HG03135 (cell line): ENCODE results near the gene BRD4.
"Not testable (repeated sequence)": the region's sequence is repeated elsewhere in the genome, so short reads cannot be mapped to it uniquely, and the experiment has no call there.

ENCODE experiments used
- ATAC-seq: cut with Tn5 transposase; IDR thresholded peaks from one replicate; pipeline ENCODE4 v1.9.1; 2021; ENCODE audit warnings: mild to moderate bottlenecking, moderate library complexity; ENCODE audit not compliant: unreplicated experiment

BRD4 gene

DNA sequence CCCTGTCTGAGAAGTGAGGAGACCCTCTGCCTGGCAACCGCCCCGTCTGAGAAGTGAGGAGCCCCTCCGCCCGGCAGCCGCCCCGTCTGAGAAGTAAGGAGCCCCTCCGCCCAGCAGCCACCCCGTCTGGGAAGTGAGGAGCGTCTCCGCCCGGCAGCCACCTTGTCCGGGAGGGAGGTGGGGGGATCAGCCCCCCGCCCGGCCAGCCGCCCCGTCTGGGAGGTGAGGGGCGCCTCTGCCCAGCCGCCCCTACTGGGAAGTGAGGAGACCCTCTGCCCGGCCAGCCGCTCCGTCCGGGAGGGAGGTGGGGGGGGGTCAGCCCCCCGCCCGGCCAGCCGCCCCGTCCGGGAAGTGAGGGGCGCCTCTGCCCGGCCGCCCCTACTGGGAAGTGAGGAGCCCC, 30.7 kb upstream of the BRD4 start:
- not testable (repeated sequence) for ATAC-seq

DNA sequence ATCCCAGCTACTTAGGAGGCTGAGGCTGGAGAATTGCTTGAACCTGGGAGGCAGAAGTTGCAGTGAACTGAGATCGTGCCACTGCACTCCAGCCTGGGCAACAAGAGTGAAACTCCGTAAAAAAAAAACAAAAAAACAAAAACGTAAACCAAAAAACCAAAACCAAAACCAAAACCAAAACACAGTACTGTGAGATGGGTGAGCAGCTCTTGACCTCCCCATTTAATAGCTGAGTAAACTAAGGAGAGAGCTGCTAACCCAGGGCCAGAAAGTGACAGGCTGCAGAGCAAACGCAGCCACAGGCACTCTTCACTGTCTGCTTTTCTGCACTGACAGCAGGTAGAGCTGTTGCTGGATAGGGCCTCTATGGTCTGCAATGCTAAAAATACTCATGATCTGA, 27.7 kb upstream of the BRD4 start:
- not testable (repeated sequence) for ATAC-seq

DNA sequence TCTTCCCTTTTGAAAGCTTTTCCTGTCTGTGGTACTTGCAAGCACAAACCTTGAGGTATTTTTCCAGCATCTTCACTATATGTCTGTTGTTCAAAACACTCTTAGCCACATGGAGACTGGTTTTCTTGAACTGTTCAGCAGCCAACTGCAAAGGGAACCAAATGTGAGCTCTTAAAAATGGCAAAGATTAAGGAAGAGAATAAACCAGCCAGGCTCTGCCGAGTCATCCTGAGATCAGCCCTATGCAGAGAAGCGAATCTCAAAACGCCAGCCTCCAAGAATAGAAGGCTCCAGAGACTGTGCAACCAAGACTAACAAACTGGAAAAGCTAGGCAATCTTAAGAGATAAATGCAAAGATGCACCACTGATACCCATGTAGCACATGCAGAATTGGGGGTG, 26.6 kb upstream of the BRD4 start:
- ATAC-seq = no peak

DNA sequence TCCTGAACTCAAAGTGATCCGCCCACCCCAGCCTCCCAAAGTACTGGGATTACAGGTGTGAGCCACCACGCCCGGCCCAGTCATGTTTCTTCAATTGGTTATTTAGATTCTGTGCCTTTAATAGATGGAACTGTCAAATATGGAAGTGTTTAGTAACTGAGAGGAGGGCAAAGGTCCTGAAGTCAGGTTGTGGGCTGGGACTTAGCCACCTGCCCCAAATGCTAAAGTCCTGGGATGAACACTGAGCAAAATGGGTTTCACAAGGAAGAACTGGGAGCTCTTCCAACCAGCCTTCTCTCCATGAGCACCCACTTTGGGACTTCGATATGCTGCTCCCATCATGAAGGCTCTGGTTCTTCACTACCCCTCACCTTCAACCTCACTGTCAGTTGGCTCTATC, 25.6 kb upstream of the BRD4 start:
- no peak for ATAC-seq

DNA sequence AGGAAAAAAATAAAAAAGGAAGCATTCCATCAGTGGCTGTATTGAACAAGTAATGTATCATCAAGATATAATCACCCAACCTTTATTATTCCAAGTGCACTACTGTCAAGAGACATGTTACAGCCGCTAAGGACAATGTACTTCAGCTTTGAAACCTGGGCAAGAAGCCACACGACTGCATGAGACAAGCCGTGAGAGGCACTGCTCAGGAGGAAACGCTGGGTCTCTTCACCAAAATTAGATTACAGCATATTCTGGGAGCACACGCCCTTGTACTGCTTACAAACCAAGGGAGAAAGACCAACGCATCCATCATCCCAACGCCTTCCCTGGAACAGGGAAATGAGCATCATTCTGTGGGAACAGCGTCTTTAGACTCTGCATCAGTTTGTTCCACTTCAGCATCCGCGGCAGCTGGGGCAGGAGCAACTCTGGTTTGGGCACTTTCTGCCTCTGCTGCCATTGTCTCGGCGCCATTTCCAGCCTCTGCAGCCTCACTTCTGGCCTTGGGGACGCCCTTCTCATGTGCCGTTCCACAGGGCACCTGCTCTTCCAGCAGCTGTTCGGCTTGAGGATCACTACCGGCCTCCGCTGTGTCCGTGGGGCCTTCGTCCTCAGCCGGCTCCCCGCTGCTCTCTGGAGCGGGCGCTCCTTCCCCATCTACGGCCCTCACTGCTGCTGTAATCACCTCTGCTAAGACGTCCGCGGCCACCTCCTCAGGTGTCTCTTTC, 22.4 kb upstream of the BRD4 start:
- no peak for ATAC-seq

DNA sequence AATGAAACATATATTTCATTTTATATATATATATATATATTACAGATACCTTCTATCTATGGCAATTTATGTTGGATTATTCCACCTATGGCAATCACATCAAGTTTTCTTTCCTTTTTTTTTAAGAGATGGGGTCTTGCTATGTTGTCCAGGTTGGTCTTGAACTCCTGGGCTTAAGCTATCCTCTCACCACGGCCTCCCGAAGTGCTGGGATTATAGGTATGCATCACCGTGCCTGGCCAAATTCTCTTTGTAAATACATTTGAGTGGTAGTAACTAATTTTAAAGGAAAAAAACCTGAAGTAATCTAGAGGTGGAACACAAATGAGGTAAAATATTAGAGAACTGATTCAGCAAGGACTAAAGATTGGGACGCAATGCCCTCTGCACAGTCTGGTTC, 21.6 kb upstream of the BRD4 start:
- no peak for ATAC-seq

DNA sequence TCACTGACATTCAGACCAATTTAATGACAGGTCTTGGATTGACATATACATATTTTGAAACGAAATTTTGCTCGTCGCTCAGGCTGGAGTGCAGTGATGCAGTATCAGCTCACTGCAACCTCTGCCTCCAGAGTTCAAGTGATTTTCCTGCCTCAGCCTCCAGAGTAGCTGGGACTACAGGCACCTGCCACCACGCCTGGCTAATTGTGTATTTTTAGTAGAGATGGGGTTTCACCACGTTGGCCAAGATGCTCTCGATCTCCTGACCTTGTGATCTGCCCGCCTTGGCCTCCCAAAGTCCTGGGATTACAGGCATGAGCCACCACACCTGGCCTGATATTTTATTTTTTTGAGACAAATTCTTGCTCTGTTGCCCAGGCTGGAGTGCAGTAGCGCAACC, 20.2 kb upstream of the BRD4 start:
- ATAC-seq = not testable (repeated sequence)

DNA sequence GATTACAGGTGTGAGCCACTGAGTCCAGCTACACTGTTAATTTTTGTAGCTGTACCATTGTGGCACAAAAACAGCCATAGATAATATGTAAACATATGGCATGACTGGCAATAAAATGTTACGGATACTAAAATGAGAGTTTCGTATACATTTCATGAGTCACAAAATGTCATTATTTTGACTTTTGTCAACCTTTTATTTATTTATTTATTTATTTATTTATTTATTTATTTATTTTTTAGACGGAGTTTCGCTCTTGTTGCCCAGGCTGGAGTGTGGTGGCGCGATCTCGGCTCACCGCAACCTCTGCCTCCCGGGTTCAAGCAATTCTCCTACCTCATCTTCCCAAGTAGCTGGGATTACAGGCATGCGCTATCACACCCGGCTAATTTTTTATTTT, 9.0 kb upstream of the BRD4 start:
- ATAC-seq = not testable (repeated sequence)

DNA sequence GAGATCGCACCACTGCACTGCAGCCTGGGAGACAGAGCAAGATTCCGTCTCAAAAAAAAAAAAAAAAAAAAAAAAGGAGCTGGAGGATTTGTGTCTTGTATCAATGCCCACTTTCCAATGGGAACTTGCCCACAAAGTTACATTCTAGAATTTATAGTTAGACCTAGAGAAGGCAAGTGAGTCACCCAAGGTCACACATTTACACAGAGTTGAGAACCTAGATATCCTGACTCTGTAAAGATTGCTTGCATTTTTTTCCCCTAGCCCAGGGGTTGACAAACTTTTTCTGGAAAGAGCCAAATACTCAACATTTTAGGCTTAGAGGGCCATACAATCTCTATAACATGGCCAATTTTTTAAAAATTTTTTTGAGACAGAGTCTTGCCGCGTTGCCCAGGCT, 7.7 kb upstream of the BRD4 start:
- ATAC-seq = no peak

DNA sequence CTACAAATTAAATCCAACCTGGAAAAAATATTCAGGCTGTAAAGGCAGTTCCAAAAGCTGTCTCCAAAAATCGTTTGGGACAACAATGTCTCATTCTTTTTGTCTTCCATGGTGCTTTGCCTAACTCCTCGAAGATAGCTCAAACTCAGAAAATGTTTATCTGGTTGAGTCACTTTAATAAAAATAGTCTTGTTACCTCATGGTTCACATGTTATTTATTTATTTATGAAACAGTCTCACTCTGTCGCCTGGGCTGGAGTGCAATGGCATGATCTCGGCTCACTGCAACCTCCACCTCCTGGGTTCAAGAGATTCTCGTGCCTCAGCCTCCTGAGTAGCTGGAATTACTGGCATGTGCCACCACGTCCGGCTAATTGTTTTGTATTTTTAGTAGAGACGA, 4.9 kb upstream of the BRD4 start:
- no peak for ATAC-seq

DNA sequence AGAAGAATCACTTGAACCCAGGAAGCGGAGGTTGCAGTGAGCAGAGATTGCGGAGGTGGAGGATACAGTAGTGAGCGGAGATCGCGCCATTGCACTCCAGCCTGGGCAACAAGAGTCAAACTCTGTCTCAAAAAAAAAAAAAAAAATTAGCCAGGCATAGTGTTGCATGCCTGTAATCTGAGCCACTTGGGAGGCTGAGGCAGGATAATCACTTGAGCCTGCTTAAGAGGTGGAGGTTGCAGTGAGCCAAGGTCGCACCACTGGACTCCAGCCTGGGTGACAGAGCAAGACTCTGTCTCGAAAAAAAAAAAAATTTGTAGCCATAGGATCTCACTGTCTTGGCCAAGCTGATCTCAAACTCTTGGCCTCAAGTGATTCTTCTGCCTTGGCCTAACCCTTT, 3.7 kb upstream of the BRD4 start:
- ATAC-seq = not testable (repeated sequence)

DNA sequence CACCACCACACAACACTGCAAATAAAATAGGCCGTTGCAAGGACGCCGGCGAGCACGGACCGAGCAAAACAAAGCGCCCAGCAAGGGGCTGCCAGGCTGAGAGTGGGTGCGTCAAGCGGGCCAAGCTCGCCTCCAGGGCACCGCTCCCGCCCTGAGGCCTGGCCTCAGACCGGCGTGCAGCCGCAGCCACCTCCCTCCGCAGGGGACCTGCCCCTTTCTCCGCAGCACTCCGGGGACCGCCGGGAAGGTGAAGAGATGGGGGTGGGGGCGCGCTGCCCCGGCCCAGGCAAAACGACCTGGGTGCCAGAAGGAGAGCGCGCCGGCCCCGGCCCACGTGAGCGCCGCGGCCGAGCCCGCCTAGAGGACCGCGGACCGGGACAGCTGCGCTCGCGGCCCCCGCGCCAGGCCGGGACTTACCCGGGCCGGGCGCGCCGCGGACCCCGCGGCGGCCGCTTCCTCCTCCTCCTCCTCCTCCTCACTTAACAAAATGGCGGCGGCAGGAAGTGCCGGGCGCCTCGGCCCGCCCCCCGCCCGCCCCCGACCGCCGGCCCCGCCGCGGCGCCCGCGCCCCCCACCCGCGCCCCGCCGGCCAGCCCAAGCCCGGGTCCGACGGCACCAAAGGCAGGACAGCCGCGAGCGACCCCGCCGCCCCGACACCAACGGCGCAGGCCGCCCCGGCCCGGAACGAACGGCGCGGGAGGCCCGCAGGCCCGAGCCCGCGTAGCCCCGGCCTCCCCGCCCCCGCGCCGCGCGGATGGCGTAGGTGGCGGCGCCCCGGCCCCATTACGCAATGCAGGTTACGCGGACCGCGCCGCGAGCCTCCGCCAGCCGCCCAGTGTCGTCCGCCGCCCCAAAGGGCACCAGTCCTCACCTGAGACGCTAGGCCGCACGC, 674 bp downstream of the BRD4 start:
- ATAC-seq = peak; percentile 30

DNA sequence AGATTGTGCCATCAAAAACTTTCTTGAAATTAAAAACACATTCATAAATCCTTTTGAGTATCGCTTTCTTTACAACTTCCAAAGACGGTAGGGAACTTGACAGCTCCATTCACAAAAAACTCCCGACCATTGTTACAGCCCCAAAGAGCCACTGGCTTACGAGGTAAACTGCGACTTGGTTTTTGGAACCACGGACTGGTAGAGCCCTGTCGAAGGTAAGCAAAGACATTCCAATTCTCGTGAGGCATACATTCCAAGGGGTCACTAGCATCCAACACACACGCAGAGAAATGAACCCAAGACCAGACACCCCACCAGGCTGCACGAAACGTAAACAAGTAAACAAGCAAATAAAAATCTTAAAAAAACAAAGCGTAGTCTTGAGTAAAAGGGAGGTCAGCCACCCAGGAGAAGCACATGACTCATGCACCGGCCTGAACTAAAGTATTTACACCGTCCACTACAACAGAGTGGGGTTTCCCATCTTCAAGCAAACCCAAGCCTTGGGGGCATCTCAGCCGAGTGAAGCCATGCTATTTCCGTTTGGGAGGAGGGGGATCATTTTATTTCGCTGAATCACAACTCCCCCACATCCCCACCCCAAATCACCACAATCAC, 1.4 kb downstream of the BRD4 start:
- ATAC-seq = no peak

DNA sequence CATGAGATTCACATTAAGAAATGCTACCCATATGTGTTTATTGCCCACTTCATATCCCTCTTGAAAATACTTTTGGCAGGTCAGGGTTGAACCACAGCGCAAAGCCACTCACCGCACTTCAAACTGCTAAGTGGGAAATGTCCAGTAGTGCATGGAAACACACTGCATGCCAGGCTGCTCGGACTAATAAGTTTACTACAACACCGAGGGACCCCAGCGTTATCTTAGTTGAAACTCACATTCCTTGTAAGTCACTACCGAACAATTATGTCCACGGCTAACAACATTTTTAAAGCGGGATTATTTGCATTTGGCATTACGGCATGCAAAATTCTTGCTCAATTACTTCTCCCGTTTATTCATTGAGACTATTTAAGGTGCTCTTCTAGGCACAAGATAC, 4.0 kb downstream of the BRD4 start:
- no peak for ATAC-seq

DNA sequence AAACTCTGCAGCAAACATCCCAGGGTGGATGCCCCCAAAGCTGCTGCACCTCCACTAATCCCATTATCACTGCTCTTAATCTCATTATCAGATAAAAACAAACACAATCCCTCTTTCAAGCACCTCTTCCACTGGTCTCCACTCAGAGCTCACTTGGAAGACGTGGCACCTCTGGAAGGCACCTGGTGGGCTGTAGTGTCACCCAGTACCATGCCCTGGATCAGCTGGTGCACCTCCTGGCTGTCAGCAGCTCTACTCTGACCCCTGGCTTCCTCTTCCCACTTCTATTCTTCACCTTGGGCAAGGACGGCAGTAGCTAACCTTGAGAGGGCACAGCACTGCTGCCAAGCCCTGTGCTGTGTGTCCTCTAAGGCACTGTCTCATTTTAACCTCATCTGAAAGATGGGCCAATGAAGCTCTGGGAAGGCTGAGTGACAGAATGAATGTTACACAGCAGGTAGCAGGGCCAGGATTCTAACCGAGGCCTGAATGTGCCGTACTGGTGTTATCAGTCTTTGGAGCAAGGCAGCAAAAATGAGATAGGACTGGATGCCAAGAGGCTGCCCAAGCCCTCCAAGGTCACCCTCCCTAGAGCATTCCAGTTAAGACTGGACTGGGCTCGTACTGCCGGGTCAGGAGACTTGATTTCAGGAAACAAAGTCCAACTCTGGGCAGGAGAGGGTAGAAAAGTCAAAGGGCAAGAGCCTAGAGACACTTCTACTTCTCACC, 7.4 kb downstream of the BRD4 start:
- no peak for ATAC-seq

DNA sequence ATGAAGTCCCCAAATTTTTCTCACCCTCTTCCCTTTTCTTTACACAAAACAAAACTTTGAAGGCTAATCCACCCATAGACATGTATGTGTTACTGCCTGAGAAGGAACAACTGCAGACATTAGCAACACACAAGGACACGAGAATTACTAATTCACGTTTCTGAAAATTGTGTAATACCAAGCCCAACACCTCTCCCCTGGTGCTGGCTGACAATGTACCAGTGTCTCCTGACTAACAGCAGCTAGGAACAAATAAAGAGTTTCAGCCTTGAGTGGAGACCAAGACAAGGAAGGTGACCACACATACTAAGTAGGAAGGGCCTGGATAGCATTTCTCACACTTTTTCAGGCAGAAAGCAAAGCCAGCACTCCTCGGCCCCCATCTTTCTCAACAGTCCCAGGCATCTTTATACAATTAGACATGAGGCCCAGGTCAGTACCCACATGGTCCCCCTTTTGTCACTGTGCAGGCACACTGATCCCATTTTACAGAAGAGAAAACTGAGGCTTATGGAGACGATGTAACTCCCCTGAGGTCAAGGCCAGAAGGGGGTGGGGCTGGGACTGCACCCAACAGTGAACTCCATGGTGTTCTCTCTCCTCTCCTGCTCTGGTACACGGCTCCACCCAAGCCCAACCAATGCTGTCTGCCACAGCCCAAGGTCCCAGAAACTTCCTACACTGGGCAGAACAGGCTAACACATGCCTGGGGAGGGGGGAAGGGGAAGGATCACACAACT, 8.7 kb downstream of the BRD4 start:
- ATAC-seq = no peak

DNA sequence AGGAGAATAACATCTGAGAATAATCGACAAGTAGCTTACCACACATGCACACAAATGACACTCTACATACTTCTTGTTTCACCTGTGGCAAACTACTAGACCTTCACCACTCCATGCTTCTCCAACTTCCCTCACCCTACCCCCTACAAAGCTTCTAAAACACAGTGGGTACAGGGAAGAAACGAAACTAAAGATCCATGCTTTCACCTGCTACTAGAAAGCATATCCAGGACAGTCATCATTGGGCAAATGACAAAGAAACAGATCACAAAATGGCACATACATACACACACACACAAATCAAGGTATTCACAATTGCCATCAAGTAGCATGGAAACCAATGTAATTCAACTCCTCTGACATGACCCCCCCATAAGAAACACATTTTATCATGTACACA, 10.6 kb downstream of the BRD4 start:
- ATAC-seq = no peak

DNA sequence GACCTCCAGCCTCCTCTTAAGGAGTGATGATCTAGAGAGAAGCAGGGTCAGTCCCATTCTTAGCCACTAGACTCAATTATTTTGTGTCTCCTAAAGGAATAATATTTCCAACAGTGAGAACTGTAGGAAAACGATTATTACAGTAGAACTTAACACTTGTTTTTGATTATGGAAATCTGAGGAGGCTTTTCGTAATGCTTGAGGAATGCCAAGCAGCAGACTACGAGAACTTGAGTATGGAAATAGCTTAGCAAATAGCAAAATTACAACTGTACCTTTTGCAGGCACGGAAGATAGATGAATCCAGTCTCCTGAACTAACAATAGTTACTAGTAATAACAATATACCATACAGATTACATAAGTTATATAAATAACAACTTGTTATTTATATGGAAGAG, 12.2 kb downstream of the BRD4 start:
- no peak for ATAC-seq

DNA sequence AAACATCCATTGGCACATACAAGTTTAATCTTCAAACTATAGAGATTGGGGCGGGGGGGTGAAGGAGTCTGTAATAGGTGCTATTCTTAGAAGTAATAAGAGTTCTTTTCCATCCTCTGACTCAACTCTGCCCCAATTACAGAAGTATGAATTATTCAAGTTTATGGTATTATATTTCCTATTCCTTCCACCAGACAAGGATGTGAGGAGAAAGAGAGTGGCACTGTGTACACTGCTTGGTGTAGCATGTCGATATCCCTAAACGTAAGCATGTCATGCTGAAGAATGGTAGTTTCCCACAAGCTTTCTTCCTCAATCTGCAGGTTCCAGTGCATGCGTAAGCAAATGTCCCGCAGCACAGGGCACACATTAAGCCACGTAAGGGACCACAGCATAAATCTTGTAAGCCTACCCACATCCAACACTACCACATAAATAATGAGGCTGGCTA, 14.1 kb downstream of the BRD4 start:
- ATAC-seq = no peak

DNA sequence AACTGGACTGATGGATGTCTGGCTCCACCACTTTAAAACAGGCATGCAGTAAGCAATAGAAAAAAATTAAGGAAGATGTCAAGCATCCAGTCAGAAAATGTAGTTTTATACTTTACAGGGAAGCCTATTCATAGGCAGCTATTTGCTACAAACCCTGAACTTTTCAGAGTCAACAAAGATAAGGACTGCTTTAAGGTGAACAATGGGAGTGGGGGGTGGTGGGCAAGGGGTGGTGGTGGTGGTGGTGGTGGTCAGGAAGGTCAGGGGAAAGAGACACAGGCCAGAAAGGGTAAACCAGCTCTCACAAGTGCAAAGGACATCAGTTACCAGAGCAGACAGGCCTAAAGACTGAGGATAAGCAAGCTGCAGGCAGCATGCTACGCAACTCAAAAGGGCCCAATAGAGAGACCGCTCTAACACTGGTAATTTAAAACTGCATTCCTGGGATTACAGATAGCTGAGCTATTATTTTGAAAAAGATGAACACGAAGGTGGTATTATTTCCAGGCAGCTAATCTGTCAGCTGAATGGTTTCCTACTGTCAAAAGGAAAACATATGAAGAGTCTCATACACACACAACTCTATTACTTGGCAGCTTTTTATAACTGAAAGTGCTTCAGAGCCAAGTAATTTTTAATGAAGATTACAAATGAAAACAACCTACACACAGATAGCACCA, 14.8 kb downstream of the BRD4 start:
- no peak for ATAC-seq
